HUES6 (cell line): ENCODE data around the gene TTLL13.

Experiments used
- H3K27ac ChIP-seq: 2 replicates; pipeline ENCODE4 v1.7.0; 2013; ENCODE audit warnings: low read depth, mild to moderate bottlenecking, low read length, inconsistent platforms
- H3K27me3 ChIP-seq: 2 replicates; pipeline ENCODE4 v1.6.1; 2013; ENCODE audit warnings: low read length; ENCODE audit not compliant: control insufficient read depth, insufficient read depth
- H3K36me3 ChIP-seq: 2 replicates; pipeline ENCODE4 v1.6.1; 2013; ENCODE audit warnings: low read length; ENCODE audit not compliant: control insufficient read depth, insufficient read depth
- H3K4me1 ChIP-seq: 2 replicates; pipeline ENCODE4 v1.6.1; 2013; ENCODE audit warnings: low read length; ENCODE audit not compliant: control insufficient read depth, insufficient read depth
- H3K4me3 ChIP-seq: 2 replicates; pipeline ENCODE4 v1.5.1; 2013; ENCODE audit warnings: low read depth, low read length
- H3K9ac ChIP-seq: one replicate; pipeline ENCODE4 v1.6.1; 2013; ENCODE audit warnings: mild to moderate bottlenecking, low read length
- H3K9me3 ChIP-seq: 2 replicates; pipeline ENCODE4 v1.6.1; 2013; ENCODE audit warnings: low read depth, low read length; ENCODE audit not compliant: control insufficient read depth, insufficient read depth

Gene TTLL13

DNA sequence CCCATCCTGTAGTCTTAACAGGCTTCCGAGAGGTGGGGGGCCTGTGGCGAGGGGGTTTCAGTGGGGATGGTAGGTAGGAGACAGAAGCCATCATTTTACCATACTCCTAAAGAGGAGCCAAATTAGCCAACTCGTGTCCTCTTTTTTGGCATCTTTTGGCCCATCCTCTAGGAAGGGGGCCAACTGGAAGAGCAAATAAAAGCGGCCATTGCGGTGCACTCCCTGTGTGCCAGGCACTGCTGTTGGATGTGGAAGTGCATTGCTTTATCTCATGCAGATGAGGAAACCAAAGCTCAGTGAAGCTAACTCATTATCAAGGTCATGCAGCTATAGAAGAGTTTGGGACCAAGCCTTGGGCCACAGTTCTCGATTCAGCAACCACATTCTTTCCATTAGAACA lies 42.1 kb upstream of the TTLL13 start:
- no peak overlapping the region for H3K4me3 ChIP-seq
- no peak overlapping the region for H3K27ac ChIP-seq
- H3K9me3 ChIP-seq = no peaks in the 10 kb centered on the region
- H3K27me3 ChIP-seq = no peaks in the 10 kb centered on the region
- 0 out of 2 replicates have a peak, but pooled peaks cover 9% of the 10 kb centered on the region for H3K36me3 ChIP-seq
- no peak overlapping the region for H3K9ac ChIP-seq
- peaks cover 16% of the 10 kb centered on the region for H3K4me1 ChIP-seq

DNA sequence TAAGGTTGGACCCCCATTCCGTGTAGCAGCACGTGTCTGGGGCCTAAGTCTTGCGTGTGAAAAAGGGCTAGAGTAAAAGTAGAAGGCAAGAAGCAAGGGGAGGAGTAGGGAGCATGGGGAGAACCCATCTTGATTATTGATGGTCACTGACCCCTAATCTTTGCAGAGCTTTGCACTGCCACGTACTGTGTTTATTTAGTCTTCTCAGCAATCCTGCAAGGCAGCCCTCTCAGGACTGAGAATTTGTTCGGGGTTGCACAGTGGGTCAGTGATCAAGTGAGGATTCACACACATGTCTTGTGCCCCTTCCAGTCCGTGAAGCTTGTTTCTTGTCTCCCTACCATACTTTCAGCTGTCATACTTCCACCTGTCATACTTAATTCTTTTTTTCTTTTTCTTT lies 41.0 kb upstream of the TTLL13 start:
- H3K36me3 ChIP-seq = 0 out of 2 replicates have a peak, but pooled peaks cover 9% of the 10 kb centered on the region
- H3K27ac ChIP-seq = no peak overlapping the region
- peaks cover 13% of the 10 kb centered on the region; the same call in 1 of the 2 replicates for H3K4me1 ChIP-seq
- H3K9ac ChIP-seq = no peak overlapping the region
- H3K9me3 ChIP-seq = no peaks in the 10 kb centered on the region
- no peaks in the 10 kb centered on the region for H3K27me3 ChIP-seq
- no peak overlapping the region for H3K4me3 ChIP-seq

DNA sequence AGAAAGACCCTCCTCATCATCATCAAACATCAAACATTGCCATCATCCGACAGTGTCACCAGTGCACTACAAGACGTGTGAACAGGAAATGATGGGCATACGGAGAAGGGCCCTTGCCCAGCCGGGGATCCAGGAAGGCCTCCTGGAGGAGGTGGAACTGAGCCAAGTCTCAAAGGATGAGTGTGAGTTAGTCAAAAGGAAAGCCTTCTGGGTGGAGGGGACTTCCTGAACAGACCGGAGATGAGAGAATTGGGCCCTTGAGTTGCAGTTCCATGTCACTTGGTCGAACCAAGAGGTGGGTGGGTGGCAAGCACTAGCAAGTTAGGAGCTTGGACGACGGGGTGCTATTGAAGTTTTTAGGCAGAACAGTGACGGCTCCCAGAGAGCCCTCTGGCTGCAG lies 39.8 kb upstream of the TTLL13 start:
- H3K4me3 ChIP-seq = no peak overlapping the region

DNA sequence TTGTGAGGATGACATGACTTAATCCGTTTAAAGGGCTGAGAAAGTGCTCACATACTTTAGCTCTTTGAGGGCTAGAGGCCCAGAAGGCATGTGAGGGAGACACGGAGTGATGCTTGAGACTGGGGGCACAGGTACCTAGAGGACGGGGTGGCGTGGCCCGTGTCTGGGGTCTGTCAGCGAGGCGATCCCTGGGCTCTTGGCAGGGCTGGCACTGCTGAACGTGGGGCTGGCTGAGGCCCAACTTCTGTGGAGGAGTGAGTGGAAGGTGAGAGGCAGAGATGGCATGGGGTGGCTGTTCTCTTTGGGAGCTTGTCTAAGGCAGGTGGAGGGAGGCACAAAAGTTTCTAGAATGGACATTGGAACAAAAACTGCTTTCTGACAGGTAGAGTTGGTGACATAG lies 38.8 kb upstream of the TTLL13 start:
- H3K4me1 ChIP-seq = peaks cover 16% of the 10 kb centered on the region; the same call in 1 of the 2 replicates
- H3K9me3 ChIP-seq = no peaks in the 10 kb centered on the region
- no peak overlapping the region for H3K4me3 ChIP-seq
- no peaks in the 10 kb centered on the region for H3K27me3 ChIP-seq
- no peak overlapping the region for H3K9ac ChIP-seq
- no peak overlapping the region for H3K27ac ChIP-seq
- H3K36me3 ChIP-seq = 0 out of 2 replicates have a peak, but pooled peaks cover 6% of the 10 kb centered on the region

More for the DNA sequence above, 39.8 kb upstream of the TTLL13 start:
- H3K36me3 ChIP-seq = 0 out of 2 replicates have a peak, but pooled peaks cover 9% of the 10 kb centered on the region
- no peak overlapping the region for H3K27ac ChIP-seq
- H3K9me3 ChIP-seq = no peaks in the 10 kb centered on the region
- peaks cover 16% of the 10 kb centered on the region; the same call in 1 of the 2 replicates for H3K4me1 ChIP-seq
- H3K9ac ChIP-seq = no peak overlapping the region
- no peaks in the 10 kb centered on the region for H3K27me3 ChIP-seq

DNA sequence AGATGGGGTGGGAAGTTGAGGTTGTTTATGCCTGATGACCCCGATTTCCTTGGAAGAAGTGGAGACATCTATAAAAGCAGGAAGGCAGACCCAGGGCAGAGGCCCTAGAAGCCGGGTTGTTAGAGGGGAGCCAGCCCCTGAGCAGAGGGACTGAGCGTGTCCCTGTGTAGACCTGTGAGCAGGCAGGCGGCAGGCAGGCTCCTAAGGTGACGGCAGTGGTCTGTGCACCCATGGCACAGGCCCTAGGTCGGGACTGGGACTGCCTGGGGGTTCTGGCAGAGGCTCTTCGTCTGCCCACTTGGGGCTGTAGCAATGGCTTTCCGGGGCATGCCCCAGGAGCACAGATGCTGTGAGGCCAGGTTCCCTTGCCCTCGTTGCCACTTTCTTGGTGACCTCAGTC lies 38.3 kb upstream of the TTLL13 start:
- Histone ChIP-seq H3K4me1 (peaks cover 16% of the 10 kb centered on the region; the same call in 1 of the 2 replicates), H3K4me3 (no peak overlapping the region), H3K9me3 (no peaks in the 10 kb centered on the region), H3K9ac (no peak overlapping the region), H3K36me3 (0 out of 2 replicates have a peak, but pooled peaks cover 6% of the 10 kb centered on the region), H3K27ac (no peak overlapping the region), H3K27me3 (no peaks in the 10 kb centered on the region)

DNA sequence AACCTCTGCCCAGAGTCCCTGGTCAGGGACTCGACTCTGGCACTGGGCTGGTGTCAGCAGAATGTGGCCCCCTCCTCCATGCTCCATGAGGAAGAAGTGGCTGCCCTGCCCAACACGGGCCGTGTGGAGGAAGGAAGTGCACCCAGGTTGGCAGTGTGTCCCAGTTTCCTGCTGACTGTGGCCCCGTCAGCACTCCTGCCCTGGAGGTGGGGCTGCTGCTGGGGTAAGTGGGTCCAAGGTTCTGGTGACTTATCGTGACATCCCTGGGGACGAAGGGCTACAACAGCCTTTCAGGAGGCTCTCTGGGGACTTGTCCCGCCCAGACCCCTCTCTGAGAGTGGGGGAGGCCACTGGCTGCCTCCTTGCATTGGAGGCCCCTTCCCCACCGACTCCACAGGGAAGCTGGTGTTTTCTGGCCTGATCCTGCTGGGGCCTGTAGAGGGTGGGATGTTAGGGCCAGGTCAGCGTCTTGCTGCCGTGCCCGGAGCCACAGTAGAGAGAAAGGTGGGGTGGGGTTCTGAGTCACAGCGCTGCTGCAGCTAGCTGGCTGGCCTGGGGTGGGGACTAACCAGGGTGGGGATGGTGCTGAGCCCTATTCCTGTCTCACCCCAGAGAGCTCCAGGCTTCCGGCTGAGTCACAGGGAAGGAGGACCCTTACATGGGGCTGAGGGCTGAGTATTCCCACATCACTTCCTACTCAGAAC lies 37.8 kb upstream of the TTLL13 start:
- Histone ChIP-seq H3K36me3 (0 out of 2 replicates have a peak, but pooled peaks cover 3% of the 10 kb centered on the region), H3K27ac (no peak overlapping the region), H3K4me1 (peaks cover 16% of the 10 kb centered on the region; the same call in 1 of the 2 replicates), H3K27me3 (no peaks in the 10 kb centered on the region), H3K9me3 (no peaks in the 10 kb centered on the region), H3K9ac (no peak overlapping the region), H3K4me3 (no peak overlapping the region)

DNA sequence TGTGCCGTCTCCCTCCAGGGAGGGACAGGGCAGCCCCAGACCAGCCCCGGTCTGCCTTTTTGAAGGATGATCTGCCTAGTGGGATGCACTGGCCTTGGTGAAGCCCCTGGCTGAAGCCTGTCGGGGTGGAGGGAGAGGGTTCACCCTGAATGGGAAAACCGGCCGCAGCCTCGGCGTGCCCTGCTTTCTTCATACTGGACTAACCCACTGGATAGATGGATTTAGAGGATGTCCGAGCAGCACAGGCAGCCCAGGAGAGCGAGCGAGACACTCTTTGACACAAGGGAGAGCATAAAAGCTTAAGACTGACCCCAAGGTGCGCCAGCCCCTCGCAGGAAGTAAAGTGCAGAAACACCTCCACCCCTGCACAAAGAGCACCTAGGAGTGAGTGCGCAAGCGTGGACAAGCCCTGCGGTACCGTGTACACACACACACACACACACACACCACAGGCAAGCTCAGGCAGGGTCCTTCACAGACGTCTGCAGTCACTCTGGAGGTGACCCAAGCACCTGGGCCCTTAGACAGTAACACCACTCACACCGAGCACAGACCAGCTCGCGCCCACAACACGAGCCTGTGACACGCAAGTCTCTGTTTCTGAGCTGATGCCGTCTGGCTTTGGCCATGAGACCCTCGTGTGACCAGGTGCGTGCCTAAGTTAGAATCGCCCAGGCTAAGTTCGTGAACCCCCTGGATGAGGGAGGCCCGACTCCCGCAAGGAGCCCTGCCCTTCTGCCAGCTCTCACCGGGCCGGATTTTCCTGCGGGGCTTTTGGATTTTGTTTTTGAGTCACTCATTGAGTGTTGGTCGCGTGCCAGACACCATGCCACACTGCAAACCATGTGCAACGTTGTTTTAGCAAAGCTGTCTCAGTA lies 36.9 kb upstream of the TTLL13 start:
- no peaks in the 10 kb centered on the region for H3K9me3 ChIP-seq
- H3K4me3 ChIP-seq = no peak overlapping the region
- H3K4me1 ChIP-seq = peaks cover 16% of the 10 kb centered on the region; the same call in 1 of the 2 replicates
- H3K27me3 ChIP-seq = no peaks in the 10 kb centered on the region
- H3K9ac ChIP-seq = no peak overlapping the region
- H3K36me3 ChIP-seq = peaks cover 6% of the 10 kb centered on the region; the same call in 1 of the 2 replicates
- H3K27ac ChIP-seq = no peak overlapping the region

DNA sequence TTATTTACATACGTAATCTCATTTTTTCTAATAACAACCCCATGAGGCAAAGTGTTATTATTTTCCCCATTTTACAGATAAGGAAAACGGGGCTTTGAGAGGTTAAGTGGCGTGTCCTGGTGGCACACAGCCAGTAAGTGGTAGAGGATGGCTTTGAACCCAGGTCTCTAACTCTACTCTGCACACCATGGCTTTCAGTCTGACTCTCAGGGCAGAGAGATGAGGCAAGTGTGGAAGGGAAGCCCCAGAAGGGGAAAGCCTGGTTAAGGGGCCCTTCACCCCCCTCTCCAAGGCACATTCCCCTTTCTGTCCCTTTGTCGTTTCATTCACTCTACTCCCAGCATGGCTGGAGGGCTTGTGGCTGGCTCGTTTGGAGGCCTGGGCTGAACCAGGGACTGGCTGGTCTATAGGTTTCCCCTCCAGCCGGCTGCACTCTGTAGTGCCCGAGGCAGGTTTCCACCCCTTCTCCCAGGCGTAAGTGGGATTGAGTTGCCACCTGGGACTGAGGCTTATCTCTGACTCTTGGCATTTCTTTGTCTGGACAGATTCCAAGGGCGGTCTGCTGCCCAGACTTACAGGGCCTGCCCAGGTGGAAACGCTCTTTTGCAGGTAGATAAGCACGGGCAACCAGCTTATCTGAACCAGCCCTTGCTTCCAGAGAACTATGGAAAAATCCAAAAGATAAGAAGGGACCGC lies 36.1 kb upstream of the TTLL13 start:
- H3K4me1 ChIP-seq = peaks cover 16% of the 10 kb centered on the region; the same call in 1 of the 2 replicates
- H3K9ac ChIP-seq = no peak overlapping the region
- H3K27ac ChIP-seq = no peak overlapping the region
- H3K4me3 ChIP-seq = no peak overlapping the region
- H3K27me3 ChIP-seq = no peaks in the 10 kb centered on the region
- no peaks in the 10 kb centered on the region for H3K9me3 ChIP-seq
- peaks cover 14% of the 10 kb centered on the region for H3K36me3 ChIP-seq

DNA sequence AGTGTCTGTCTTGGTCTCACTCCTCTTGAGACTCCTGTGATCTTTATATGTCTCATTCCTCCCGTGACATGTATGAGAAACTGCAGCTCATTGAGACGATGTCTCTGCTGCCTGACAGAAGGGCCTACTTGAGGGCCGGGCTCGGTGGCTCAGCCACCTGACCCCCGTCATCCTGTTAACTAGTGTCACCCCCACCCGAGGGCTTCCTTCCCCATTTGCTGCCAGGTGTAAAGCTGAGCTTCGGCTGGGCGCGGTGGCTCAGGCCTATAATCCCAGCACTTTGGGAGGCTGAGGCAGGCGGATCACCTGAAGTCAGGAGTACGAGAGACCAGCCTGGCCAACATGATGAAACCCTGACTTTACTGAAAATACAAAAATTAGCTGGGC lies 35.5 kb upstream of the TTLL13 start:
- Histone ChIP-seq H3K27me3 (no peaks in the 10 kb centered on the region), H3K27ac (no peak overlapping the region), H3K4me1 (peaks cover 16% of the 10 kb centered on the region; the same call in 1 of the 2 replicates), H3K9ac (no peak overlapping the region), H3K36me3 (peaks cover 14% of the 10 kb centered on the region), H3K4me3 (no peak overlapping the region), H3K9me3 (no peaks in the 10 kb centered on the region)

DNA sequence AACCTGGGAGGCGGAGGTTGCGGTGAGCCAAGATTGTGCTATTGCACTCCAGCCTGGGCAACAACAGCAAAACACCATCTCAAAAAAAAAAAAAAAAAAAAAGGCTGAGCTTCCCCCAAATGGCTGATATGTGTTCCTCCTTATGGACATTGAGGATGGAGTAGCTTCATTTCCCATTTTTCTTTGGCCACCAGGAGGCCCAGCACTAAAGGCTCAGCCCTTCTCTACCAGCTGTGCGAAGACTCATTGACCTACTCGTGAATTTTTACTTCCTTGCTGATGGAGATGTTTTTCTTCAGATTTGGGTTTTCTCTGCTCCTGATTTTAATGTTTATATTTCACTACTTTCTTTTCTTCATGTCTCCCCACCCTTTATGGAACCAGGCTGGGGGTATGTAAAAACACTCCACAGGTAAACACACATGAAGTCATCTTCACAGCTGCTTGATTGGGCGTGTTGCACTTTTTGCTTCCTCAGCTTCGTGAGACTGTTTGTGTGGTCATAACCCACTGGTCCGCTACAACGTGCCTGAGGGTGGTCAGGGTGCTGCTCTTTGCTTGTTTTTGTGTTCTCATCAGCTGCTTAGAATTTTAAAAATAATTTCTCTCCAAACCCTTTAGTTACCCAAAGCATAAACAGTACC lies 34.7 kb upstream of the TTLL13 start:
- Histone ChIP-seq H3K27me3 (no peaks in the 10 kb centered on the region), H3K9me3 (no peaks in the 10 kb centered on the region), H3K27ac (no peak overlapping the region), H3K4me3 (no peak overlapping the region), H3K4me1 (peaks cover 19% of the 10 kb centered on the region; the same call in 1 of the 2 replicates), H3K36me3 (peaks cover 11% of the 10 kb centered on the region), H3K9ac (no peak overlapping the region)
